ENCODE results near the gene ATXN7L3. TPM values are rescaled to one million over a fixed set of nuclear protein-coding genes. Genes with fewer than 3 reads are reported as not detected.
"Not testable (repeated sequence)": the region's sequence is repeated elsewhere in the genome, so short reads cannot be mapped to it uniquely, and the experiment has no call there.

Gene ATXN7L3
- total and polyA plus RNA-seq, 2 donors (not counting 3 experiments of a cell fraction or from before 2014, with no cell fraction given): 61.3 to 82.5 TPM

DNA sequence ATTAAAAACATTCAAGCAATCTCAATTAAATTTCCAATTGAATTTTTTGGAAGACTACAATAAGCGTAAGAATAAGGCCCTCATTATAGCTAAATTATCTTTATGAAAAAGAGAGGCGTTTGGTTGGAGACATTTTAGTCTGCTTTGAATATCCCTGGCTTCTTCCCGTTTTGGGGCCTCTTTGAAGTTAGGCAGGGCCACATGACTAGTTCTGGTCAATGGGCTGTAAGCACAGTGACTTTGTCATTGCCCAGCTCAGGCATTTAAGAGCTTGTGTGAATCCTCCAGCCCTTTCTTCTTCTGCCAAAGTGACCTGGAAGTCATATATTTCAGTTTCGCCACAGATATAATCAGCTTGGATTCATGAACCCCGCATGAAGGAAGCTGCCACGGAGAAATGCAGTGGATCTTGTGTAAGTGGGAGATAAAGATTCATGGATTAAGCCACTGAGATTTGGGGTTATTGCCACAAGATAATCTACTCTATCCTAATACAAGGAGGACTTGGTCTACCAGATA is 41.5 kb upstream of the ATXN7L3 start:
- peaks cover 3% of the 10 kb centered on the region for H3K4me1 ChIP-seq (ENCODE audit: control insufficient read depth, extremely low read depth, insufficient read depth, low read length)
- H3K79me2 ChIP-seq (ENCODE audit: control insufficient read depth, insufficient read depth, low read length): no peaks in the 10 kb centered on the region
- H3K9me1 ChIP-seq (replicated peaks; ENCODE audit: control insufficient read depth, extremely low read depth, insufficient read depth, low read length): no peaks in the 10 kb centered on the region
- TF ChIP-seq POLR2AphosphoS5 (IDR thresholded peaks at IDR 0.05; ENCODE audit: insufficient read depth, low read depth, low read length): no peak
- no peak for TF ChIP-seq POLR2A (IDR thresholded peaks at IDR 0.05; ENCODE audit: low read depth, low read length)
- no peak for TF ChIP-seq JUN (IDR thresholded peaks at IDR 0.05; ENCODE audit: borderline replicate concordance, insufficient read depth, insufficient read length, low read depth)
- TF ChIP-seq, protein P1, sequence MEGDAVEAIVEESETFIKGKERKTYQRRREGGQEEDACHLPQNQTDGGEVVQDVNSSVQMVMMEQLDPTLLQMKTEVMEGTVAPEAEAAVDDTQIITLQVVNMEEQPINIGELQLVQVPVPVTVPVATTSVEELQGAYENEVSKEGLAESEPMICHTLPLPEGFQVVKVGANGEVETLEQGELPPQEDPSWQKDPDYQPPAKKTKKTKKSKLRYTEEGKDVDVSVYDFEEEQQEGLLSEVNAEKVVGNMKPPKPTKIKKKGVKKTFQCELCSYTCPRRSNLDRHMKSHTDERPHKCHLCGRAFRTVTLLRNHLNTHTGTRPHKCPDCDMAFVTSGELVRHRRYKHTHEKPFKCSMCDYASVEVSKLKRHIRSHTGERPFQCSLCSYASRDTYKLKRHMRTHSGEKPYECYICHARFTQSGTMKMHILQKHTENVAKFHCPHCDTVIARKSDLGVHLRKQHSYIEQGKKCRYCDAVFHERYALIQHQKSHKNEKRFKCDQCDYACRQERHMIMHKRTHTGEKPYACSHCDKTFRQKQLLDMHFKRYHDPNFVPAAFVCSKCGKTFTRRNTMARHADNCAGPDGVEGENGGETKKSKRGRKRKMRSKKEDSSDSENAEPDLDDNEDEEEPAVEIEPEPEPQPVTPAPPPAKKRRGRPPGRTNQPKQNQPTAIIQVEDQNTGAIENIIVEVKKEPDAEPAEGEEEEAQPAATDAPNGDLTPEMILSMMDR (IDR thresholded peaks at IDR 0.05; ENCODE audit: extremely low read depth in 1 of 2, insufficient read depth in 1 of 2, low read depth in 1 of 2, low read length in 2 of 2): no peak
- no peak for TF ChIP-seq EZH2 (IDR thresholded peaks at IDR 0.05; ENCODE audit: borderline replicate concordance, low read depth, low read length, severe bottlenecking)
- no peak for TF ChIP-seq MYC (IDR thresholded peaks at IDR 0.05; ENCODE audit: low read depth, low read length)
- no peak for TF ChIP-seq GATA2 (IDR thresholded peaks at IDR 0.05; ENCODE audit: insufficient read depth, insufficient read length, low read depth, low read length)
- no peak for TF ChIP-seq FOS (IDR thresholded peaks at IDR 0.05; ENCODE audit: borderline replicate concordance, insufficient read depth, low read length)
- no peak for TF ChIP-seq MAX (IDR thresholded peaks at IDR 0.05; ENCODE audit: insufficient read depth, insufficient read length)
- intact Hi-C loops (cut with micrococcal nuclease): no loop called here
- POLR2A ChIA-PET: interaction anchor here (0.7 kb wide), 1 partner anchor 235 kb away, joined by 16 read pairs; no protein-coding TSS in a partner anchor
- H3K4me2 ChIP-seq (ENCODE audit: insufficient read depth, low read length): no peak overlapping the region
- CTCF ChIA-PET: interaction anchor here (0.6 kb wide), 1 partner anchor 60 kb away, joined by 3 read pairs; no protein-coding TSS in a partner anchor
- DNase-seq (ENCODE audit: low read depth, low spot score): no peak
- no peak overlapping the region for H3K27ac ChIP-seq (ENCODE audit: insufficient read depth, low read depth, low read length)
- FAIRE-seq: no peak
- H3K4me3 ChIP-seq (replicated peaks in 1 of 3; ENCODE audit: insufficient read depth in 1 of 3, low read depth in 1 of 3, low read length in 3 of 3): no peak overlapping the region
- no peak overlapping the region for H3K9ac ChIP-seq (replicated peaks; ENCODE audit: extremely low read depth, insufficient read depth, low read length)
- no TSS peak for BruUV-seq (replicated peaks)
- H4K20me1 ChIP-seq (replicated peaks; ENCODE audit: control insufficient read depth, extremely low read depth, insufficient read depth, low read length): no peaks in the 10 kb centered on the region
- peaks cover 0 to 2% of the 10 kb centered on the region in 2 experiments for H3K27me3 ChIP-seq (ENCODE audit: control insufficient read depth in 2 of 2, insufficient read depth in 2 of 2, low read length in 2 of 2)
- H3K36me3 ChIP-seq (ENCODE audit: control insufficient read depth in 2 of 2, extremely low read depth in 1 of 2, insufficient read depth in 2 of 2, low read length in 2 of 2): no peaks in the 10 kb centered on the region
- H2AFZ ChIP-seq (ENCODE audit: low read depth, low read length): no peak overlapping the region
- H3K9me3 ChIP-seq (replicated peaks; ENCODE audit: control insufficient read depth, insufficient read depth, low read length): no peaks in the 10 kb centered on the region
- dilution Hi-C loops (cut with MboI; ENCODE audit: extremely low pct_ligation_motif_present, low sequenced_read_pairs): no loop called here

GRCh38 chr17:44237886-44238285 is 38.2 kb upstream of the ATXN7L3 start:
- H3K4me3 ChIP-seq (replicated peaks in 1 of 3; ENCODE audit: insufficient read depth in 1 of 3, low read depth in 1 of 3, low read length in 3 of 3); H3K4me1 ChIP-seq (ENCODE audit: control insufficient read depth, extremely low read depth, insufficient read depth, low read length); H3K4me2 ChIP-seq (ENCODE audit: insufficient read depth, low read length); H3K27ac ChIP-seq (ENCODE audit: insufficient read depth, low read depth, low read length); intact Hi-C loops (cut with micrococcal nuclease); H2AFZ ChIP-seq (ENCODE audit: low read depth, low read length); H3K79me2 ChIP-seq (ENCODE audit: control insufficient read depth, insufficient read depth, low read length); POLR2A ChIA-PET; DNase-seq (ENCODE audit: low read depth, low spot score); BruUV-seq (replicated peaks); H3K9me3 ChIP-seq (replicated peaks; ENCODE audit: control insufficient read depth, insufficient read depth, low read length); H3K9ac ChIP-seq (replicated peaks; ENCODE audit: extremely low read depth, insufficient read depth, low read length); H3K9me1 ChIP-seq (replicated peaks; ENCODE audit: control insufficient read depth, extremely low read depth, insufficient read depth, low read length); FAIRE-seq; dilution Hi-C loops (cut with MboI; ENCODE audit: extremely low pct_ligation_motif_present, low sequenced_read_pairs); H3K27me3 ChIP-seq (ENCODE audit: control insufficient read depth in 2 of 2, insufficient read depth in 2 of 2, low read length in 2 of 2); CTCF ChIA-PET; H3K36me3 ChIP-seq (ENCODE audit: control insufficient read depth in 2 of 2, extremely low read depth in 1 of 2, insufficient read depth in 2 of 2, low read length in 2 of 2); H4K20me1 ChIP-seq (replicated peaks; ENCODE audit: control insufficient read depth, extremely low read depth, insufficient read depth, low read length): not testable (repeated sequence)

Measured in endothelial cell of umbilical vein (primary cell).